HepG2 (cell line): ENCODE data around the gene RAB40C. TPM values are rescaled to one million over a fixed set of nuclear protein-coding genes. Genes with fewer than 3 reads are reported as not detected.

ENCODE experiments used
- CEBPG ChIP-seq: IDR thresholded peaks from 2 replicates; pipeline ENCODE4 v1.6.1; 2016
- CREB3 ChIP-seq: sonication (generic); formaldehyde crosslinking; IDR thresholded peaks from 2 replicates; pipeline ENCODE4 v1.5.0; 2020; ENCODE audit warnings: missing genetic modification reagents
- CSRNP2 ChIP-seq: sonication (generic); formaldehyde crosslinking; conservative IDR thresholded peaks from 2 replicates; pipeline ENCODE4 v1.8.0; 2022; ENCODE audit warnings: low read depth, missing genetic modification reagents
- HIVEP1 ChIP-seq: sonication (generic); formaldehyde crosslinking; IDR thresholded peaks from 2 replicates; pipeline ENCODE4 v1.4.0; 2020; ENCODE audit warnings: mild to moderate bottlenecking, missing genetic modification reagents
- HNRNPL ChIP-seq: fragments of 200-400 bp; formaldehyde crosslinking; IDR thresholded peaks from 2 replicates; pipeline ENCODE4 v1.6.1; 2017; ENCODE audit warnings: mild to moderate bottlenecking, low read depth, low read length
- TFDP1 ChIP-seq: IDR thresholded peaks from 2 replicates; pipeline ENCODE4 v1.6.1; 2016; ENCODE audit warnings: missing compliant biosample characterization, missing genetic modification reagents, borderline replicate concordance
- THRA ChIP-seq: sonication (generic); formaldehyde crosslinking; IDR thresholded peaks from 2 replicates; pipeline ENCODE4 v1.4.0; 2020; ENCODE audit warnings: missing genetic modification reagents, borderline replicate concordance
- ZHX1 ChIP-seq: sonication (generic); formaldehyde crosslinking; IDR thresholded peaks from 2 replicates; pipeline ENCODE4 v1.8.1; 2022; ENCODE audit warnings: low read depth, mild to moderate bottlenecking, missing genetic modification reagents
- ZNF12 ChIP-seq: sonication (generic); formaldehyde crosslinking; IDR thresholded peaks from 2 replicates; pipeline ENCODE4 v1.5.0; 2020; ENCODE audit warnings: missing genetic modification reagents
- ZNF280D ChIP-seq: sonication (generic); formaldehyde crosslinking; IDR thresholded peaks from 2 replicates; pipeline ENCODE4 v1.5.1; 2020; ENCODE audit warnings: mild to moderate bottlenecking, missing genetic modification reagents
- ZNF441 ChIP-seq: sonication (generic); formaldehyde crosslinking; IDR thresholded peaks from 2 replicates; pipeline ENCODE4 v1.7.0; 2021; ENCODE audit warnings: missing genetic modification reagents, borderline replicate concordance
- ZNF496 ChIP-seq: sonication (generic); formaldehyde crosslinking; IDR thresholded peaks from 2 replicates; pipeline ENCODE4 v1.8.1; 2023; ENCODE audit warnings: mild to moderate bottlenecking, moderate library complexity, missing genetic modification reagents; ENCODE audit not compliant: insufficient replicate concordance
- ZNF703 ChIP-seq: sonication (generic); formaldehyde crosslinking; IDR thresholded peaks from 2 replicates; pipeline ENCODE4 v1.5.1; 2020; ENCODE audit warnings: missing genetic modification reagents, mild to moderate bottlenecking, moderate library complexity, borderline replicate concordance
- polyA plus RNA-seq, 8 experiments: library from polyadenylated mRNA; depleted of rRNA in 3 of 8; stranded (reverse) in 7 of 8; unstranded in 1 of 8; fragments of >200 nt; fragmentation: Illumina TruSeq in 4 of 8; extraction: Trizol in 4 of 8; gene quantifications; 2 replicates each; pipeline versions ENCODE4 v1.2.1 to v1.2.3, GENCODE V29; 2011 to 2016; ENCODE audit warnings: low read depth in 4 of 8, missing spikeins in 1 of 8, mixed read lengths in 1 of 8; ENCODE audit not compliant: insufficient read depth in 1 of 8
- total RNA-seq, 5 experiments: library from RNA; depleted of rRNA; stranded (reverse); fragments of >200 nt; fragmentation: Illumina TruSeq; extraction: Trizol; gene quantifications; 2 replicates each; pipeline ENCODE4 v1.2.3, GENCODE V29; 2016; ENCODE audit warnings: low read depth in 1 of 5

RAB40C gene
- total and polyA plus RNA-seq, 2 of the 13 experiments (the other 11 are each of a cell fraction or from before 2014, with no cell fraction given), result 7.7 to 11.5 TPM

GRCh38 chr16:636206-637080 is 46.6 kb downstream of the RAB40C start, which contains the start of gene METTL26 (continued):
- TF ChIP-seq CREB3 (CRISPR knock-in tag) (no peak), CEBPG (CRISPR knock-in tag) (no peak; the same call in 1 of the 2 replicates), ZHX1 (CRISPR knock-in tag) (no peak; the same call in 1 of the 2 replicates), ZNF496 (no peak), ZNF703 (CRISPR knock-in tag) (peak; percentile 41; the same call in 1 of the 2 replicates), HNRNPL (0 out of 2 replicates have a peak, but pooled peaks have one; percentile 36), ZNF12 (peak; percentile 15; the same call in 1 of the 2 replicates), HIVEP1 (CRISPR knock-in tag) (no peak), ZNF441 (CRISPR knock-in tag) (peak; percentile 59), THRA (0 out of 2 replicates have a peak, but pooled peaks have one; percentile 11), CSRNP2 (CRISPR knock-in tag) (no peak), ZNF280D (CRISPR knock-in tag) (no peak), TFDP1 (CRISPR knock-in tag) (peak; percentile 87)
